HCT116 (cell line): ENCODE data around the gene ANKFN1. TPM values are rescaled to one million over a fixed set of nuclear protein-coding genes. Genes with fewer than 3 reads are reported as not detected.

Experiments
- ATAC-seq: fragments of 200-7000 bp; cut with Tn5 transposase; 2 replicates; pipeline ENCODE4 v1.9.1; 2020; ENCODE audit warnings: mild to moderate bottlenecking, moderate library complexity
- BruUV-seq: library from RNA; stranded (reverse); fragments of 400-500 nt; replicated peaks from 2 replicates; lab custom pipeline; 2021; lab: Mats Ljungman, UMichigan
- CTCF ChIA-PET: fragments of 300-600 bp; sonication (Branson Sonifier 250); formaldehyde crosslinking; loops from one replicate; lab custom pipeline; 2021; ENCODE audit warnings: antibody characterized with exemption; lab: Charles Lee
- POLR2A ChIA-PET: fragments of 300-600, 350-600 bp; sonication (Branson Sonifier 250); formaldehyde crosslinking; loops from one replicate; lab custom pipeline; 2021; ENCODE audit warnings: antibody characterized with exemption; lab: Charles Lee
- RAD21 ChIA-PET, 2 experiments: fragments of 300-600 bp; sonication (Branson Sonifier 250); formaldehyde crosslinking; loops; one replicate each; lab custom pipeline; 2023; ENCODE audit warnings: low total read pairs in 2 of 2; ENCODE audit not compliant: uncharacterized antibody in 2 of 2, unreplicated experiment in 2 of 2, low non-redundant PET in 1 of 2; lab: Charles Lee
- DNase-seq: peaks from one replicate; pipeline ENCODE4 v3.0.0-alpha.2; 2010; ENCODE audit warnings: low read depth, low spot score
- H2AFZ ChIP-seq: fragments of 200-600 bp; shearing (Covaris generic), sonication (generic); 2 replicates; pipeline ENCODE4 v1.6.1; 2017; ENCODE audit warnings: low read depth, mixed run types, mixed read lengths, antibody characterized with exemption, low read length; ENCODE audit not compliant: poor library complexity, severe bottlenecking
- H3K27ac ChIP-seq: 2 replicates; pipeline ENCODE4 v1.5.1; 2012; ENCODE audit warnings: low read depth, low read length
- H3K27me3 ChIP-seq: fragments of 200-600 bp; sonication (generic); 2 replicates; pipeline ENCODE4 v1.6.1; 2016; ENCODE audit warnings: mixed run types, low read length, mixed read lengths; ENCODE audit not compliant: insufficient read depth
- H3K36me3 ChIP-seq, 2 experiments: fragments of 200-500 bp in 1 of 2; fragments of 200-600 bp in 1 of 2; sonication (Bioruptor generic) in 1 of 2; sonication (generic) in 1 of 2; 2 replicates each; pipeline versions ENCODE4 v1.5.1 to v1.6.1; 2014 to 2016; ENCODE audit warnings: low read length in 2 of 2, inconsistent platforms in 1 of 2, mixed read lengths in 1 of 2, mixed run types in 1 of 2; ENCODE audit not compliant: insufficient read depth in 2 of 2, control insufficient read depth in 1 of 2
- H3K4me1 ChIP-seq, 2 experiments: fragments of 200-600 bp in 1 of 2; sonication (generic) in 1 of 2; 2 replicates each; pipeline versions ENCODE4 v1.5.1 to v1.6.1; 2012 to 2017; ENCODE audit warnings: low read length in 2 of 2, inconsistent platforms in 1 of 2, mild to moderate bottlenecking in 1 of 2, mixed read lengths in 1 of 2, mixed run types in 1 of 2, moderate library complexity in 1 of 2; ENCODE audit not compliant: insufficient read depth in 2 of 2, control insufficient read depth in 1 of 2
- H3K4me2 ChIP-seq: fragments of 200-600 bp; sonication (generic); 2 replicates; pipeline ENCODE4 v1.6.1; 2017; ENCODE audit warnings: mixed run types, low read length, mixed read lengths
- H3K4me3 ChIP-seq, 2 experiments: fragments of 200-600 bp in 1 of 2; sonication (generic) in 1 of 2; replicated peaks in 1 of 2; 2 replicates each; pipeline ENCODE4 v1.5.1; 2011 to 2016; ENCODE audit warnings: low read length in 2 of 2, control low read depth in 1 of 2, low read depth in 1 of 2, mild to moderate bottlenecking in 1 of 2, mixed read lengths in 1 of 2, mixed run types in 1 of 2
- H3K79me2 ChIP-seq: fragments of 200-600 bp; sonication (generic); 2 replicates; pipeline ENCODE4 v1.6.1; 2017; ENCODE audit warnings: mild to moderate bottlenecking, mixed run types, low read length, moderate library complexity, mixed read lengths; ENCODE audit not compliant: insufficient read depth
- H3K9ac ChIP-seq: fragments of 200-600 bp; sonication (generic); 2 replicates; pipeline ENCODE4 v1.6.1; 2016; ENCODE audit warnings: low read length, mixed read lengths
- H3K9me2 ChIP-seq: fragments of 200-600 bp; sonication (generic), shearing (Covaris generic); 2 replicates; pipeline ENCODE4 v1.6.1; 2017; ENCODE audit warnings: mixed run types, mild to moderate bottlenecking, moderate library complexity; ENCODE audit not compliant: insufficient read depth
- H3K9me3 ChIP-seq, 2 experiments: fragments of 200-500 bp in 1 of 2; fragments of 200-600 bp in 1 of 2; sonication (Bioruptor generic) in 1 of 2; sonication (generic) in 1 of 2; 2 replicates each; pipeline ENCODE4 v1.6.1; 2014 to 2017; ENCODE audit warnings: low read length in 2 of 2, mixed read lengths in 2 of 2, inconsistent platforms in 1 of 2, low read depth in 1 of 2, mild to moderate bottlenecking in 1 of 2, mixed run types in 1 of 2, moderate library complexity in 1 of 2; ENCODE audit not compliant: control insufficient read depth in 1 of 2, insufficient read depth in 1 of 2
- H4K20me1 ChIP-seq: fragments of 200-600 bp; sonication (generic), shearing (Covaris generic); 2 replicates; pipeline ENCODE4 v1.6.1; 2017; ENCODE audit warnings: mixed run types, mild to moderate bottlenecking, moderate library complexity; ENCODE audit not compliant: insufficient read depth
- ATF3 ChIP-seq: IDR thresholded peaks from 2 replicates; pipeline ENCODE4 v1.6.1; 2012
- CBX3 ChIP-seq: IDR thresholded peaks from 2 replicates; pipeline ENCODE4 v1.6.1; 2012; ENCODE audit warnings: low read depth
- CEBPB ChIP-seq: IDR thresholded peaks from 2 replicates; pipeline ENCODE4 v1.6.1; 2012; ENCODE audit warnings: low read depth
- EZH2 ChIP-seq: fragments of 200-600 bp; sonication (generic); IDR thresholded peaks from 2 replicates; pipeline ENCODE4 v1.6.1; 2017; ENCODE audit warnings: antibody characterized with exemption, mixed run types
- EZH2phosphoT487 ChIP-seq: fragments of 200-600 bp; IDR thresholded peaks from 2 replicates; pipeline ENCODE4 v1.6.1; 2018; ENCODE audit warnings: antibody characterized with exemption, borderline replicate concordance
- FOSL1 ChIP-seq: IDR thresholded peaks from 2 replicates; pipeline ENCODE4 v1.6.1; 2012; ENCODE audit warnings: low read depth
- JUND ChIP-seq: IDR thresholded peaks from 2 replicates; pipeline ENCODE4 v1.6.1; 2012
- POLR2A ChIP-seq: IDR thresholded peaks from 2 replicates; pipeline ENCODE4 v1.7.0; 2011; ENCODE audit warnings: borderline replicate concordance; ENCODE audit not compliant: insufficient read depth, insufficient read length; ENCODE audit errors: extremely low read depth
- POLR2AphosphoS5 ChIP-seq: IDR thresholded peaks from 2 replicates; pipeline ENCODE4 v1.6.1; 2011; ENCODE audit warnings: mild to moderate bottlenecking, low read depth, low read length, moderate library complexity
- RAD21 ChIP-seq: IDR thresholded peaks from 2 replicates; pipeline ENCODE4 v1.6.1; 2012; ENCODE audit warnings: low read depth, mild to moderate bottlenecking
- SRF ChIP-seq: IDR thresholded peaks from 2 replicates; pipeline ENCODE4 v1.6.1; 2012; ENCODE audit warnings: low read depth
- YY1 ChIP-seq: IDR thresholded peaks from 2 replicates; pipeline ENCODE4 v1.6.1; 2011; ENCODE audit warnings: low read length, low read depth, moderate library complexity, mild to moderate bottlenecking; ENCODE audit not compliant: insufficient replicate concordance; ENCODE audit errors: extremely low read depth
- ZFX ChIP-seq: fragments of 450-650 bp; IDR thresholded peaks from 2 replicates; pipeline ENCODE4 v1.6.1; 2017
- ZNF274 ChIP-seq: fragments of 200-500 bp; sonication (Bioruptor generic); IDR thresholded peaks from 2 replicates; pipeline ENCODE4 v1.6.1; 2014; ENCODE audit warnings: mild to moderate bottlenecking, low read depth, low read length, inconsistent platforms
- intact Hi-C: fragments of 100-400 bp; cut with micrococcal nuclease; formaldehyde crosslinking; loops from 2 replicates; pipeline ENCODE4 v1.10.0; 2022
- total RNA-seq: library from RNA; stranded (reverse); gene quantifications from one replicate; pipeline ENCODE4 v1.2.1, GENCODE V29; 2021; ENCODE audit not compliant: unreplicated experiment

The ANKFN1 gene
- total RNA-seq, 1 experiment from 2014 or later = 1.1 TPM

- TF ChIP-seq CBX3 (no peak), FOSL1 (no peak), POLR2AphosphoS5 (no peak), YY1 (no peak), POLR2A (no peak), EZH2 (no peak), CEBPB (no peak), JUND (no peak), ZFX (no peak), SRF (no peak), RAD21 (no peak)
- Histone ChIP-seq H3K79me2 (no peaks in the 10 kb centered on the region), H3K9ac (no peak overlapping the region), H3K4me2 (no peak overlapping the region), H3K9me3 (no peaks in the 10 kb centered on the region), H3K4me3 (no peak overlapping the region), H3K36me3 (no peaks in the 10 kb centered on the region), H3K9me2 (no peaks in the 10 kb centered on the region), H3K27me3 (peaks cover 50% of the 10 kb centered on the region), H3K27ac (no peak overlapping the region), H4K20me1 (no peaks in the 10 kb centered on the region), H3K4me1 (no peaks in the 10 kb centered on the region), H2AFZ (no peak overlapping the region)
- ATAC-seq = no peak
- no TSS peak for BruUV-seq
- intact Hi-C loops = no loop called here
- RAD21 ChIA-PET = no interaction called here
- POLR2A ChIA-PET = no interaction called here
- DNase-seq = no peak
- CTCF ChIA-PET = no interaction called here
Observed at GRCh38 chr17:56521414-56522141, 368.3 kb downstream of the ANKFN1 start.

GRCh38 chr17:56523042-56523441 is 369.8 kb downstream of the ANKFN1 start:
- TF ChIP-seq ZNF274 (no peak), ATF3 (no peak), ZFX (no peak), EZH2 (no peak), EZH2phosphoT487 (no peak), RAD21 (no peak)
- H3K79me2 ChIP-seq = no peaks in the 10 kb centered on the region
- H3K27ac ChIP-seq = no peak overlapping the region
- H4K20me1 ChIP-seq = no peaks in the 10 kb centered on the region
- no peak overlapping the region for H2AFZ ChIP-seq
- no peaks in the 10 kb centered on the region for H3K9me2 ChIP-seq
- POLR2A ChIA-PET = no interaction called here
- RAD21 ChIA-PET = no interaction called here
- DNase-seq = no peak
- intact Hi-C loops = no loop called here
- H3K27me3 ChIP-seq = peaks cover 52% of the 10 kb centered on the region
- H3K9me3 ChIP-seq = no peaks in the 10 kb centered on the region
- H3K4me3 ChIP-seq = no peak overlapping the region
- ATAC-seq = no peak
- no peaks in the 10 kb centered on the region for H3K36me3 ChIP-seq
- H3K9ac ChIP-seq = no peak overlapping the region
- H3K4me1 ChIP-seq = no peaks in the 10 kb centered on the region
- BruUV-seq = no TSS peak
- no peak overlapping the region for H3K4me2 ChIP-seq
- CTCF ChIA-PET = no interaction called here
